Measurements from ENCODE around the gene ATL2.

- TF ChIP-seq CTCF (conservative IDR thresholded peaks at IDR 0.05; ENCODE audit: low read depth, low read length) (no peak), EZH2 (IDR thresholded peaks at IDR 0.05; ENCODE audit: borderline replicate concordance, low read depth, low read length, poor library complexity, severe bottlenecking) (no peak)
Observed at GRCh38 chr2:38248255-38248654, 128.8 kb downstream of the ATL2 start.

Data from A673 (cell line).